Left ventricle myocardium inferior (tissue), 1 donor: ENCODE results near the gene CATSPERE. TPM values are rescaled to one million over a fixed set of nuclear protein-coding genes. Genes with fewer than 3 reads are reported as not detected.
A peak's percentile ranks its signal among the peaks of the same experiment; 100 is the strongest.

Experiments
- DNase-seq: peaks from one replicate; pipeline ENCODE4 v3.0.0-alpha.2; 2020
- H3K27ac ChIP-seq: fragments of 200-600 bp; replicated peaks from 2 replicates; pipeline ENCODE4 v1.8.0; 2021
- H3K27me3 ChIP-seq: fragments of 200-600 bp; 2 replicates; pipeline ENCODE4 v1.8.0; 2021; ENCODE audit warnings: low read depth
- H3K36me3 ChIP-seq: fragments of 200-600 bp; 2 replicates; pipeline ENCODE4 v1.8.0; 2021
- H3K4me1 ChIP-seq: fragments of 200-600 bp; 2 replicates; pipeline ENCODE4 v1.8.0; 2021
- H3K4me3 ChIP-seq: fragments of 200-600 bp; 2 replicates; pipeline ENCODE4 v1.8.0; 2021; ENCODE audit warnings: mild to moderate bottlenecking, moderate library complexity
- H3K9me3 ChIP-seq: fragments of 200-600 bp; replicated peaks from 2 replicates; pipeline ENCODE4 v1.8.0; 2021
- CTCF ChIP-seq: fragments of 200-600 bp; IDR thresholded peaks from 2 replicates; pipeline ENCODE4 v1.8.0; 2021; ENCODE audit warnings: antibody characterized with exemption, mild to moderate bottlenecking, borderline replicate concordance
- intact Hi-C: fragments of 100-400 bp; cut with micrococcal nuclease; formaldehyde crosslinking; loops from one replicate; pipeline ENCODE4 v1.11.0; 2022
- total RNA-seq: library from RNA; stranded (reverse); fragmentation: NEBNext Ultra II Directional; extraction: Animal tissue kit (Norgen Biotek cat#: 25700); gene quantifications from one replicate; pipeline ENCODE4 v1.2.1, GENCODE V29; 2021
- donor health status: DM: no; HTN: yes; CAD: no; lungs with severe emphysema.

The CATSPERE gene
- total RNA-seq, 1 donor from 2014 or later = 0.58 TPM

- Histone ChIP-seq H3K4me3 (no peak overlapping the region), H3K36me3 (no peaks in the 10 kb centered on the region), H3K4me1 (peaks cover 48% of the 10 kb centered on the region), H3K27me3 (no peaks in the 10 kb centered on the region), H3K27ac (no peak overlapping the region), H3K9me3 (no peaks in the 10 kb centered on the region)
- no peak for DNase-seq
- intact Hi-C loops = no loop called here
- TF ChIP-seq CTCF = no peak
Measured at GRCh38 chr1:244667797-244668196, 206.7 kb downstream of the CATSPERE start.

- no peak for TF ChIP-seq CTCF
- H3K27ac ChIP-seq = peak overlapping the region; percentile 81
- H3K27me3 ChIP-seq = no peaks in the 10 kb centered on the region
- DNase-seq = peak; percentile 25
- H3K36me3 ChIP-seq = no peaks in the 10 kb centered on the region
- intact Hi-C loops = no loop called here
- peak overlapping the region; percentile 15 for H3K4me3 ChIP-seq
- H3K9me3 ChIP-seq = no peaks in the 10 kb centered on the region
- peaks cover 51% of the 10 kb centered on the region for H3K4me1 ChIP-seq
Measured at GRCh38 chr1:244672946-244673682, 212.0 kb downstream of the CATSPERE start.

GRCh38 chr1:244674446-244674845, 213.4 kb downstream of the CATSPERE start:
- no peaks in the 10 kb centered on the region for H3K9me3 ChIP-seq
- intact Hi-C loops = no loop called here
- no peak for DNase-seq
- H3K36me3 ChIP-seq = no peaks in the 10 kb centered on the region
- no peaks in the 10 kb centered on the region for H3K27me3 ChIP-seq
- H3K27ac ChIP-seq = peak overlapping the region; percentile 81
- no peak for TF ChIP-seq CTCF
- no peak overlapping the region for H3K4me3 ChIP-seq
- peaks cover 64% of the 10 kb centered on the region for H3K4me1 ChIP-seq

- Histone ChIP-seq H3K4me1 (peaks cover 72% of the 10 kb centered on the region), H3K36me3 (no peaks in the 10 kb centered on the region), H3K27me3 (no peaks in the 10 kb centered on the region), H3K27ac (peak overlapping the region; percentile 81), H3K4me3 (no peak overlapping the region), H3K9me3 (no peaks in the 10 kb centered on the region)
- DNase-seq = no peak
- no peak for TF ChIP-seq CTCF
- intact Hi-C loops = no loop called here
Measured at GRCh38 chr1:244675167-244675566, 214.1 kb downstream of the CATSPERE start.

- H3K4me3 ChIP-seq = no peak overlapping the region
- H3K27ac ChIP-seq = no peak overlapping the region
Measured at GRCh38 chr1:244678697-244679096, 217.6 kb downstream of the CATSPERE start.

More at GRCh38 chr1:244678697-244679096, 217.6 kb downstream of the CATSPERE start:
- intact Hi-C loops = no loop called here
- Histone ChIP-seq H3K36me3 (peaks cover 6% of the 10 kb centered on the region), H3K9me3 (no peaks in the 10 kb centered on the region), H3K27me3 (no peaks in the 10 kb centered on the region), H3K4me1 (peaks cover 68% of the 10 kb centered on the region)
- TF ChIP-seq CTCF = no peak
- no peak for DNase-seq
